Hindlimb muscle (tissue), 1 donor: Measurements from ENCODE around the gene DNMT3A. TPM values are rescaled to one million over a fixed set of nuclear protein-coding genes. Genes with fewer than 3 reads are reported as not detected.

Experiments used
- DNase-seq: peaks from one replicate; pipeline ENCODE4 v3.0.0-alpha.2; 2013
- polyA plus RNA-seq: library from polyadenylated mRNA; unstranded; fragments of 120-200 nt; gene quantifications from one replicate; pipeline ENCODE4 v1.2.1, GENCODE V29; 2013; ENCODE audit not compliant: insufficient read length

DNMT3A gene
- polyA plus RNA-seq, 1 donor = 69.9 TPM

DNA sequence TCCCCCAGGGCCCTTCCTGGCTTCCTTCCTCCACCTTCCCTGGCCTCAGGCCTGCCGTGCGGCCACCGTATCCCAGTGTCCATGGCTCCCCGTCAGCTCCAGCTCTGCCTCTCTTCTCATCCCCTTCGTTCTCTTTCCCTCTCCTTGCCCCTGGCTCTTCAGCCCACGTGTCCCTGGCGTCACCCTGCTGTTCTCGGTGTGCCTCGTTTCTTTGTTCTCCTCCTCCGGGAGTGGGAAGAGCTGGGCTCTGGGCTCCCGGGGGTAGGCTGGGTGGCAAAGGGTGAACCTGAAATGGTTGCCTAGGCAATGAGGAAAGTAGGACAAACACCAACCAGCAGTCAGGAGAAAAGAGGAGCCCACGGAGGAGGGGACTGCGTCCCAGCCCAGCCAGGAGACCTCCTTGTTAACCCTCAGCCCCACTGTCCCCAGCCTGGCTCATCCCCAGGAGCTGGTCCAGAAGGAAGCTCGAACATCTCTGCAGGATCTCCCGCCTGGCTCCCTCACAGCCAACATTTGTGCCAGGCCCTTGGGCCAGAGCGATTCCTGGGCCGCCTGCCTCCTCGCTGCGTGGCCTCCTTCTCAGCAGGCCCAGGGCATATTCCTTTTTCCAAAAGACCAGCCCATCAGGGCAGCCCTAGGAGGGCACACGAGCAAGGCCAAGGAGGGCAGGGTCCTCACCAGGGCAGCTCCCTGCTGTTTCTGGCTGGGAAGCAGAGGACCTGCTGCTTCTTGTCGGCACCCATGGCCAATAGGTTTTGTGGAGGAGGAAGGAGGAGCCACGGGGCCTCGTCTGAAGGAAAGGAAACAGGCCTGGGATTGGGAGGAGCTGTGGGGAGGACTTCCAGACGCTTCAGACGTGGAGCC, 30.9 kb upstream of the DNMT3A start:
- DNase-seq = no peak

DNA sequence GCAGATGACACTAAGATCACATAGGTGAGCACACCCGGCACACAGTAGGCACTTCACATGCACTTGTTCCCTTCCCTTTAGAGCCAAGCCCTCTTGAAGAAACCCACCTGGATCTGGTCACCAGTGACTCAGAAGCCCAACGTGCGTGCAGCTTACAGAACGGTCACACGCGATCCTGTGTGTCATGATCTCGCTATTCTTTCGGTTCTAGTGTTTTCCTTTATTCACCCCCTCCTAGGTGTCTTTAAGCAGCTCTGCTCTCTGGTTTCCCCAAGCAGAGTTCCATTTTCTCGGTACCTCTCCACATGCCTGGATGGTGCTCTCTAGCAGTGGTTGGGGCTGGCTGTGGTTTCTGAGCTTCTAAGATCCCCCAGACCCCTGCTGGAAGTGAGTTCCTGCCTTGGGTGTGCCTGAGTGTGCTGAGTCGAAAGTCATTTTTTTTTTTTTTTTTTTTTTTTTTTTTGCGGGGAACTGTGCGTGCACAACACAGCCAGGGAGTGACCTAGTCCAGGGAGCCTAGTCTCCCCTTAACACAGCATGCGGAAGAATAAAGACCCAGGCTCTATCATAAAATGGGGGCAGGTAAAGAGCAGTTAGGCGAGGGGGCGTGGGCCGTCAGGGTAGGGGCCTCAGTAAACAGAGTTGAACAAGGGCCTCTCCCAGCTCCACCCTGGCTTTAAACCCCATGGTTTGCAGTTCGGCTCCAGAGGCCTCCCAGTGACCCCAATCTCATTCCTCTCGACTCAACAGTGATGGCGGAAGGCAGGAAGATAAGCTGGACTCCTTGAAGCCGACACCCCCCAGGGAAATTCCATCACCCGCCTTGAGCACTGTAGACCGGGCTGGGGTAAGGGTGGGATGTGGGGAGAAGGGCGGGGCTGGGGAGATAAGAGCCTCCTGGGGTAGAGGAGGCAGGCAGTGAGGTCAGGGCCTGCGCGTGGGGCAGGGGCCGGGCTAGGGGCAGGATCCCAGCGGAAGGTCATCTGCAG, 29.8 kb upstream of the DNMT3A start:
- DNase-seq = no peak

DNA sequence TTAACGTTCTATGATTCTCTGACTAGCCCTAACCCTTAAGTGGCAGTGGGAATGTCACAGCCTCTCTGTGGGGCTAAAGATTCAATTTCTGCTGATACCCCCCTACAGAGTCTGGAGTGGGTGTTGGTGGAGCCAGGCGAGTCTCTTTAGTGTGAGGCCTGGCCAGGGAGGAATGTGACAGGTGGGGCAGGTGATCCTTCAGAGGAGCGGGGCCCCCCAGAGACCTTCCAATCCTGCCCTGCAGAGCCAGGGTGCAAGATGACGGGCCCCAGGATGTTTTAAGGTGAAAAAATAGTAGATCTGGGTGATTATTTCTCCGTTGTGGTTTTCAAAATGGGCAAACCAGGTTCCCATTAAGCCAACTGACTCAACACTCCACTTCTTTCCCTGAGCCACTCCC, 28.2 kb upstream of the DNMT3A start:
- no peak for DNase-seq

DNA sequence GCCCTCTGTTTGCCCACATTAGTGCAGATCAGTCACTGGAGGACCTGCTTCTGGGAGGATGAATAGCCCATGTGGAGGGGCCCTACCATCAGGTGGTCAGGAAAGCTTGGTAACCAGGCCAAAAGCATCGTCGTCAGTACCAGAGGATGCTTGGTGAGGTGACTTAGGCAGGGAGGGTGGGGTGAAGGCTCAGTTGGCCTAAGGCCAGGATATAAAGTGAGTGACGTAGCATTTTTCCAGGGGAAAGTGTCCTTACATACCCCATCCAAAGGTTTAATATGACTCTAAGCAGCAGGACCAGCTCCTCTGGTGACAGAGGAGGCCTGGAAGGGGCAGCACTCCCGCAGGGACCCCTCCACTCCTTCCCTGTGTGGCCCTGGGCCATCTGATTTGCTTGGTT, 27.7 kb upstream of the DNMT3A start:
- DNase-seq = no peak

DNA sequence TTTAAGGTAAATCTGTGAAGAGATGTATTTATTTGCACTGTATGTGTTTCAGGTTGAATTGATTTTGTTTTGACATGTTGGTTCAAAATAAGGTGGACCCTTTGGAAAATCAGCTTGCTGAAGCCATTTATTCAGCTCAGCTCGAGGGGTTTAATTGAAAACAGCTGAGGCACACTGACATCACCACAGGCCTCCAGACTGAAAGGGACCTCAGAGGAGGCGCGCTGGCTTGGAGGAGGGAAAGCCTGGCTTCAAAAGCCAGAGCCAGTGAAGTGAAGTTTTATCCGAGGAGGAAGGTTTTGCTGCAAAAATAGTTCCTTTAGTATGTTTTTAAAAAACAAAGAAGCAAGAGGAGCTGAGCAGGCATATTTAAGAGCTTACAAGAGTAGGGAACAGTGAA, 26.9 kb upstream of the DNMT3A start:
- peak; percentile 78 for DNase-seq

DNA sequence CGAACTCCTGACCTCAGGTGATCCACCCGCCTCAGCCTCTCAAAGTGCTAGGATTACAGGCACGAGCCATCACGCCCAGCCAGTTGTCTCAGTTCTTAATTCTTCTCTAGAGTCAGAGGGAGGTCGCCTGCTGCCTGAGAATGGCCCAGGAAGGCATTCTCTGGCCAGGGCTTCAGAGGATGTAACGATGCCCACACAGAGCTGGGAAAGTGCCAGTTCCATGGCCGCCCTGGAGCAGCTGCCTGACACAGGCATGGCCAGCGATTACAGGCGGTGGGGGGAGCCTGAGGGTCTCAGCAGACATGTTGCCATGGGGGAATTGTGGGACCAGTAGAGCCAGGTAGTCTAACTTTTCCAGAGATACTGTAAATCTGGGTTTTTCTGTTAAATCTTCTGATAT, 25.6 kb upstream of the DNMT3A start:
- no peak for DNase-seq

DNA sequence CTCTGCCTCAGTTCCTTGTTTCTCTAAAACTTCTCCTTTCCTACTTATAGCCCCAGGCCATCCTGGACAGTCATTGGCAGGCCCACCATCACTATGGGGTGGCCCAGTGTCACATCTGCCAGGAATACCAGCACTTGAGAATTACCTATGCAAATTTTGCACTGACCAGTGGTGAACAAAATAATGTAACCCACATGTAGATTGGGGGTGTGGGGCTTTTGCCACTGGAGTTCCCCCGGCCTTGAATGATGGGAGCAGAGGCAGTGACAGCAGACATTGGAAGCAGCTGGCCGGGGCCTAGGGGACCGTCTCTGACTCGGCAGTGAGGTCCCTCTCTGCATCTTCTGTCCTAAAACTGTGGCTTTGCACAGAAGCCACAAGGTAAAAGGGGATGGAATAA, 24.9 kb upstream of the DNMT3A start:
- no peak for DNase-seq

DNA sequence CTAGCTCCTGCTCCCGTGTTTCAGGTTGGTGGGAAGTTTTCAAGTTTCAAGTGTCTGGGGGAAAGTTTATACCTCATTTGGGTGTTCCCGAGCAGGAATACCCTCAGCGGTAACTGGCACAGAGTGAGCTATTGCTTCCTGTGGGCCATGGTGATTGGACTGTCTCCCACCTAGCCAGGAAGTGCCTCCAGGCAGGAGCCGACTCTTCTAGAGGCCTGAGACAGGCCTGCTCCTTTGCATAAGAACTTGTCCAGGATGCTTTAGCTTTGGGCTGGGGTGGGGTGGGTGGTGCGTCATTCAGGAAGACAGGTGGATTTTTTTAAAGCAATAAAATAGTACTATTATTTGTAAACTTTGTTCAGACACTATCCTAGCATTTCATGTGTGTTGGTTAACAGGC, 23.5 kb upstream of the DNMT3A start:
- DNase-seq = no peak

DNA sequence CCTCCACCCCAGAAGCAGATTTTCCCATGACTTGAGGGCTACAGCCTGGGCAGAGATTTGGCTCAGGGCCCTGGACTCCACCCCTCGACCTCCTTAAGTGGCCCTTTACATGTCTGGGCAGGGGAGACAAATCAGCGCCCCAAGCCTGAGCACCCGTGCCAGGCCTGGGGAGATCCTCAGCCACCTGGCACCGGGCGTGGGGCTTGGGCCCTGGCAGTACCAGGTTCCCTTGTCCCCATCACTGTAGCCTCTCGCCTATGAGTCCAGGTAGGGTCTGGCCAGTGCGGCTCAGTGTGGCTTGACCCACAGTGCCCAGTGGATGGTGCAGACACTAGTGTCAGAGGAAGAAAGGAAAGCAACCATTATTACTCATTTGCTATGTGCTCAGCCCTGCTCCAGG, 22.0 kb upstream of the DNMT3A start:
- DNase-seq = no peak

DNA sequence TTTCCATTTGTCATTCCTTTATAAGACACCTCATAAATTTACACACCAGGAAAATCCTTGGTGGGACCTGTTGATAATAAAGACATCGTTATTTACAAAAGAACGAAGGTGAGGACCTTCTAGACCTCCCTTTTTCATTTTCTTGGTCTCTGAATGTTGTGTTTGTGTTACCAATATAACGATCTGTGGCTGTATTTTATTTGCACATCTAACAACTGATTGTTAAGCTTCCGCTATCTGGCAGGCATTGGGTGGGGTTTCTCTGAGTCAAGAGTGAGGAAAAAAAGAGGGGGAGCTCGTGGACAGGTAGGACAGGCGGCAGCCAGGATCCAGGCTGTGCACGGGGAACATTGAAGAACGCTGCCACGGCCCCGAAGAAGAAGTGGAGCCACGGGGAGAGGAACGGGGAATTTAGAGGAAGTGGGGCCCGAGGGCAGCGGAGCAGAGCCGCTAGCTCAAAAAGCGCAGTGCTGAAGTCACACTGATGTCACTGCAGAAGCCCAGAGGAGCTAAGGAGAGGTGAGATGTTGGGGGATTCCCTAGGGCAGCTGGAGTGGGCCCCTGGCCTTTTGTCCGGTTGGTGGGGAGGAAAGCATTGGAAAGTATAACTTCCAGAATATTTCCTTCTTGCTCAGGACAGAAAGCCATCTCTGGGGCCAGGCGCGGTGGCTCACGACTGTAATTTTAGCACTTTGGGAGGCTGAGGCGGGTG, 20.9 kb upstream of the DNMT3A start:
- DNase-seq = no peak

DNA sequence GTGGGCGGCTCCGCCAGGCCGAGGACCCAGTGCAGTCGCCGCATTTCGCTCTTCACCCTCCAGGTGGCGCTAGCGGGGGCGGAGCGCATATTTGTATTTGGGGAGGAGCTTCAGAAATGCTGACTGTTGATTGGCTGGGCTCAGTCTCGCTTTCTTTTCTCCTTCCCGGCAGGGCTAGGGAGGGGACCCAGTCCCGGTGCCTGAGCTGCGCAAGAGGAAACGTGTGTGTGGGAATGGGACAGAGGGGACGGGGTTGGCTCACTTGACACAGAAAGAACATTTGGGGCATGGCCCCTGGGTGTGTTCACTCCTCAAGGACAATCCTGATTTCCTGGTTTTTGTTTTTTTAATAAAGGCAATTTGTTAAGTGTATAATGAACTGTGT, 20.3 kb upstream of the DNMT3A start:
- peak; percentile 92 for DNase-seq

DNA sequence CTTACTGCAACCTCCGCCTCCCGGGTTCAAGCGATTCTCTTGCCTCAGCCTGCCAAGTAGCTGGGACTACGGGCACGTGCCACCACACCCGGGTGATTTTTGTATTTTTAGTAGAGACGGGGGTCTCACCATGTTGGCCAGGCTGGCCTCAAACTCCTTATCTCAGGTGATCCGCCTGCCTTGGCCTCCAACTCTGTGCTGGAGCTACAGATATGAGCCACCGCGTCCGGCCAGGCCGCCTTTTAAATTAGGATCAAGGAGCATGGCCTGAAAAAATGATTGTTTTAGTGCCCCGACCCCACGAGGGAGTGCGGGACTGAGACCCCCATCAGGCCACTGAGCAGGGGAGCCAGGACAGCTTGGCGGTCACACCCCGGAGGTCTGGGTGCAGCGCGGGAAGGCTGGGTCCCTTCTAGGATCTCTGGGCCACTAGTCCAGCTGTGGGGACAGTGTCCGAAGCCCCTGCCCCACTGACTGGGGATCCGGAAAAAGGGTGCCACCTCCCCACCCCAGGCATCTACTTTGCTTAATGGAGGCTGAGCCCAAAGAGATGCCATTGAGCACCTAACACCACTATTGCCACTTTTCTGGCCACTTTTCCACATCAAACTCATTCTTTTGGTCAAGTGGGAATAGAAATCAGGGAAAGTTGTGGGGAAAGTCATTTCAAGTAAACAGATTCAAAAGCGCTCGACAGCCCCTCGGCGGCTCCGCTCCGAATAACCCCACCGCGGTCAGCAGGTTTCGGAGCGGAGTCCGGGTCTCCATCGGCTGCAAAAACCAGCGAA, 19.7 kb upstream of the DNMT3A start:
- DNase-seq = no peak

DNA sequence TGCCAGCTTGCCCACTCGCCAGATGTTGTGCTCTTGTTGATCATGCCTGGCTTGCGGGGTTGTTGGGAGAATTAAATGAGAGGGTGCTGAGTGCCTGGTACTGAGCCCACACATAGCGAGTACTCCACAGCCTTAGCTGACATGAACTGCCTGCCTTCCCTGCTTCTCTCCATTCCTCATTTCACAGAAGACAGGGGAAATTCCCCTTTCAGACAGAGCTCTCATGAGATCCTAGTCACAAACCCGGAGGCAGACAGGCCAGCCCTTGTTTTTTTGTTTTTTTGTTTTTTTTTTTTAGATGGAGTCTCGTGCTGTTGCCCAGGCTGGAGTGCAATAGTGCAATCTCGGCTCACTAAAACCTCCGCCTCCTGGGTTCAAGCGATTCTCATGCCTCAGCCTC, 17.1 kb upstream of the DNMT3A start:
- DNase-seq = no peak

DNA sequence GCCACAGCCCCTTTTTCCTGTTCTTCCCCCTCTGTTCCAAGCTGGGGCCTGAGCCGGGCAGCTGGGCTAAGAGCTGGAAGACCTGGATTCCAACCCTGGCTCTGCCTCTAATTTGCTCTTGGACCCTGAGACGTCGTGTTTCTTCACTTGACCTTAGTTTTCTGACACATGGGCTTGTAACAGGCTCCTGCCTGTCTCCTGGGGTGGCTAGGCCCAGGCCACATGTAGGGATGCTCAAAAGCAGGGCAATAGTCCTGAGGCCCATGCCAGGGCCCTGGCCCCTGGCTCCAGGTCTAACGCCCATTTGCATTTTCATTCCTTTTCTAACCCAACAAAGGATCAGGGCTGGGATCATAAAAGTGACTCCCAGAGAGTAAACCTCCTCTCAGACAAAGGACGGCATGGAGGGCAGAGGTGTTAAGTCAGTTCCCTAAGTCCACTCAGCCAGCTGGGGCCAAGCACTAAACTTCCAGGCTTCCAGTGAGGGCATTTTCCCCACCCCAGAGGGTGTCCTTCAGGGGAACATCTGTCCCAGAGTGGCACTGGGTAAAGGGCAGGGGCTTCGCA, 16.6 kb upstream of the DNMT3A start:
- no peak for DNase-seq

DNA sequence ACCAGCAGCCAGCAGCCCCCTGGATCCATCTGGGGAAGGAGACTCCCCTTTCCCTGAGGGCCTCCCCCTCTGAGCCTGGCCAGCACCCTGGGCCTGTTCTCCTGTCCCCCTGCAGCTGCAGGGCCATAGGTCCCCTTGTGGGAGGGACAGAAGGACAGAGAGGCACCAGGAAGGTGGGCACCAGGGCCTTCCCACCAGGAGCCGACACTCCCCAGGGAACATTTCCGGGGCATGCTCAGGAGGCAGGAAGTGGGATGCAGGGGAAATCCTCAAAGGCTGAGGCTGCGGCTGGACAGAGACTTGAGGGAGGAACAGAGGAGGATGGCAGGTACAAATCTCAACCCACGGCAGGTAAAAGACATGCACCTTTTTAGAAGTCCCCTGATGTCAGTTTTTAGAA, 14.4 kb upstream of the DNMT3A start:
- DNase-seq = no peak

DNA sequence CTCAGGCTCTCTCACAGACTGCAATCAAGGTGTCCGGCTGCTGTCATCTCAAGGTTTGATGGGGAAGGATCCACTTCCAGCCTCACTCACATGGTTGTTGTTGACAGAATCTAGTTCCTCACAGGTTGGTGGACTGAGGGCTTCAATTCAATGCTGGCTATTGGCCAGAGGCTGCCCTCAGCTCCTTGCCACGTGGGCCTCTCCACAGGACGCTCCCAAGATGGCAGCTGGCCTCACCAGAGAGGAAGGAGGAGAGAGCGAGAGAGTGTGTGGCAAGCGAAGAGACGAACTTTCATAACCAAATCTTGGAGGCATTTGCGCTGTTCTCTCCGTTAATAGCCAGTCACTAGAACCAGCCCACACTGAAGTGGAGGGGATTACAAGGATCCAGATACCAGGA, 13.5 kb upstream of the DNMT3A start:
- no peak for DNase-seq

DNA sequence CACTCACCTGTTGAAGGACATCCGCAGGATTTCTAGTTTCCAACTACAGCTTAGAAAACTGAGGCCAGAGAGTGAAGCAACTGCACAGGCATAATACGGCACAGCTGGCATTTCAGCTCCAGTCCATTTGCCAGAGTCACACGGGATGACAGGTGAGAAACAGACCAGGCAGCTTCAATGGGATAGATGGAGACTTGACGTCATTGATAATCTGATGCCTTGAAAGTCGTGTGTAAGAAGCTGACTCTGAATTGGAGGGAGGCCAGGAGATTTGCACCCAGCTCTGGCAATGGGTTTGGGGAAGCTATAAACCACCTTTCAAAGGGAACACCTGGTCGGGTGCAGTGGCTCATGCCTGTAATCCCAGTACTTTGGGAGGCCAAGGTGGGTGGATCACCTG, 12.4 kb upstream of the DNMT3A start:
- DNase-seq = no peak

DNA sequence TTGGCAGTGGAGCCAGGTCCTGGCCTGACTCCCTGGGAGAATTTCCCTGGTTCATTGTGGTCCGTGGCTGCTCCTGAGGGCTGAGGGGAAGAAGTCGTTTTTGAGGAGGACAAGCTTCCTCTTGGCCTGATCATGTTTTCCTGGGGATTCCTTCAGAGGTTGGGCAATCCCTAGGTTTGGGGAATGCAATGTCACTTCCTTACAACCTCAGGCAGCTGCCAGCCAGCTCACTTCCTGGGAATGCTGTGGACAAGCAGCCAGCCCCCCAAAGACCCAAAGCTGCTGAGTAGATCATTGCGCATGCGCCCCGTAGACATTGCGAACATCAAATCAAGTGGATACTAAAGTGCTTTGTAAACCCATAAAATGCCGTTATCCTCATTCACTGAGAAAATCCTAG, 7.7 kb upstream of the DNMT3A start:
- no peak for DNase-seq

DNA sequence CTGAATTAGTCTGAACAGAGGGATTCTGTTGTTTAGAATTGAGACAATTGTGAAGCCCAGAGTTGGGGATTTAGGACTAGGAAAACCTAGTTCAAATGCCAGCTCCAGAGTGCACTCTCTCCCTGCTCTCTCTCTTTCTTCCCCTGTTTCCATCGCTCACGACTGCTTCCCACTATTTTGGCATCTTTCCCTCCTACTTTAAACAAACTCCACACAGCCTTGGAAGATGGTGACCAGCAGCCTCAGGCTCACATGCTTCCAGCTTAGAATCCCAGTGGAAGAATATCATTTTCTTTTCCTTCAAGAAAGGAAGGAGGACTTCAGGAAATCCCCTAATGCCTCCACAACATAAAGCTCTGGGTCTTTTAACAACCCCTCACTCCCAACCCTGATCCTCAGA, 6.1 kb upstream of the DNMT3A start:
- DNase-seq = no peak

DNA sequence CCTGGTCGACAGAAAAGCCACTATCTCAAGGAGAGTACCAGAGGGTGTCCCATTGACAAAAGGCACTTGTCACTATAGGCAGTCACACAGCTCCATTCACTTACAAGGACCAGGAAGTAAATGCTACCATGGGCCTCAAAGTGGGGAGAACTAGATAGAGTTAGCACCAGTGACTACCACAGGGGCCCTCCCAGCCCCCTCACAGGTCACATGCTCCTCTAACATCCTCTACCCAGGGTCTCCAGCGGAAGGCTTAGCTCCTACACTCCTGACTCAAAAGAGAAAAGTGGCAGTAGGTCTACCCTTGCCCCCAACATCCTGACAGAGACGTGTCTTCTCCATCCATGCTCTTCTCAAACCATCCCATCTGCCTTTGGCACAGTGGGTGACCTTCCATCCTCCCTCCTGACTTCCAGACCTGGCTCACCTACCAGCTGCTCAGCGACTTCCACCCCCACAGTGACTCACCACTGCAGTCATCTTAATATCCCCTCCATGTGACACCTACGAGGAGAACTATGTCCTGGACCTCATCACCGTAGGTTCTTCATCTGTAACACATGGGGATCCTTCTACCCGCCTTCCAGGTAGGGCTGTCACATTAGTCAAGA, 5.6 kb upstream of the DNMT3A start:
- no peak for DNase-seq

DNA sequence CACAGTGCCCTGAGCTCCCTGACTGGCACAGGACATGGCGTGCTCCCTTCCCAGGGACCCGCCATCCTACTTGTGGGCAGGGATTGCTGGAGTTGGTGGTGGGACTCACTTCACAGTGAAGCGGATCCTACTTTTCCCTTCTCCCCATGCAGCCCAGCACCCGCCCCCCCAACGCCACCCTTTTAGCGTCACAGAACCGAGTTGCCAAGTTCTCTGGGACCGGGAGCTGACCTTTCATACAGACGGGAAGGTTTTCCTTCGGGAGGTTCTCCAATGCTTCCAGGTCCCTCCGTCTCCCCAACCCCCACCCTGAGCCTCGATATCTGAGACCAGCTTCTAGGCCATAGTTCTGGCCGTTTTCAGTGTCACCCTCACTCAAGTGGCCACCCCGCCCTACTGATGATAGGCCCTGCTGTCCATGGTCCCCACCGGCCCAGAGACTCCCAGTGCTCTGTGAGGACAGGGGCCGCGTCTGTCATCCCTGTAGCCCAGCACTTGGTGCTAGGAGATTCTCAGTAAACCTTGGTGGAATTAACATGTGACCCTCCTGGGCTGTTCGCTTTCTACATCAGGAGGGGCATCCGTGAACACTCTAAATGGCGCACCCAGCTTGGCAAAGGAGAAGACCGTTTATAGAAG, 1.6 kb upstream of the DNMT3A start:
- DNase-seq = no peak
